Thymus (tissue), 11 donors: ENCODE data around the gene TRIM47. TPM values are rescaled to one million over a fixed set of nuclear protein-coding genes. Genes with fewer than 3 reads are reported as not detected.
"Not testable (repeated sequence)": the region's sequence is repeated elsewhere in the genome, so short reads cannot be mapped to it uniquely, and the experiment has no call there.

Experiments used
- DNase-seq, 9 donors: peaks; one replicate each; pipeline ENCODE4 v3.0.0-alpha.2; 2013; ENCODE audit warnings: low spot score in 9 of 9, low read depth in 6 of 9, missing footprints in 1 of 9
- H3K27ac ChIP-seq, 2 donors: one replicate each; pipeline ENCODE4 v1.5.1; 2013; ENCODE audit warnings: control low read depth in 1 of 2, low read depth in 1 of 2, low read length in 1 of 2, mild to moderate bottlenecking in 1 of 2, moderate library complexity in 1 of 2
- H3K27me3 ChIP-seq, 2 donors: one replicate each; pipeline ENCODE4 v1.5.1; 2013; ENCODE audit warnings: low read length in 1 of 2; ENCODE audit not compliant: control insufficient read depth in 2 of 2, insufficient read depth in 1 of 2
- H3K36me3 ChIP-seq, 2 donors: one replicate each; pipeline ENCODE4 v1.5.1; 2013; ENCODE audit warnings: low read length in 1 of 2, mild to moderate bottlenecking in 1 of 2, moderate library complexity in 1 of 2; ENCODE audit not compliant: control insufficient read depth in 2 of 2, insufficient read depth in 2 of 2
- H3K4me1 ChIP-seq, 2 donors: one replicate each; pipeline ENCODE4 v1.5.1; 2013; ENCODE audit warnings: low read length in 2 of 2; ENCODE audit not compliant: control insufficient read depth in 2 of 2, insufficient read depth in 2 of 2
- H3K4me3 ChIP-seq, 2 donors: one replicate each; pipeline ENCODE4 v1.5.1; 2013; ENCODE audit warnings: low read length in 2 of 2, control low read depth in 1 of 2, mild to moderate bottlenecking in 1 of 2
- H3K9me3 ChIP-seq, 2 donors: one replicate each; pipeline ENCODE4 v1.5.1; 2013; ENCODE audit warnings: low read length in 1 of 2, mild to moderate bottlenecking in 1 of 2; ENCODE audit not compliant: control insufficient read depth in 2 of 2, insufficient read depth in 1 of 2
- WGBS: extraction: QIAGEN DNeasy Blood & Tissue Kit; methylation state at CpG from one replicate; pipeline ENCODE4 v1.1.7; 2013; 5-methylcytosine and 5-hydroxymethylcytosine counted together
- polyA plus RNA-seq: library from polyadenylated mRNA; stranded (reverse); fragments of 200-250 nt; gene quantifications from one replicate; pipeline ENCODE4 v1.2.3, GENCODE V29; 2013
- total RNA-seq: library from RNA; stranded (reverse); fragments of 120-200 nt; gene quantifications from one replicate; pipeline ENCODE4 v1.2.4, GENCODE V29; 2013
- donor health status: healthy.

TRIM47 gene
- total and polyA plus RNA-seq, 2 donors, result 12.6 to 22.8 TPM

DNA sequence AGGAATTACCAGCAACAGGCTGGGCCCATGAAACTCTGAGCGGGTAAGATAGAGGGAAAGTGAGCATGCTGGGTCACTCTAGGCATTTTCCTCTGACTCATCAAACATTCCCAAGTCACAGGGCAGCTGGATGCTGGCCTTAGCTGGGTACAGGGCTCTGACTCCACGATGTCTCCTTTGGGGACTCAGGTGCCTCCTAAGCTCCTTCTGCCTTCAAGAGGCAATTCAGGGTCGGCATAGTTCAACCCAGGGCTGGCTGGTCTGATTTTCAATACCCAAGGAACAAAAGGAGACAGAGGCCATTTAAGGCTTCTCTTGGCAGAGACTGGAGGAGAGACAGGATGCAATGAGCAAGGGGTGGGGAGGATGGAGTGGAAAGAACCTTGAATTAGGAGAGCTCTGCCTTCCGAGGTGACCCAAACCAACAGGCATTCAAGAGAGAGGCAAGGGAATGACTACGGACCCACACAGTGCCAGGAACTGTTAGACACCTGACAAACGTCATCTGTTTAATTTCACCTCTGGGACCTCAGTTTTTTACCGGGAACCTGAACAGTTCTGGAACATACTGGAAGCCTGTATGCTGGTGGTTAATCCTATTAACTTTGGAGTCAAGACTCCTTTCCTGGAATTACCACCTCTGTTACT lies 24.2 kb downstream of the TRIM47 start:
- WGBS, result 68% methylated on average over 7 of the region's 7 CpGs
- H3K36me3 ChIP-seq, result peaks cover 21 to 27% of the 10 kb centered on the region in 2 donors

DNA sequence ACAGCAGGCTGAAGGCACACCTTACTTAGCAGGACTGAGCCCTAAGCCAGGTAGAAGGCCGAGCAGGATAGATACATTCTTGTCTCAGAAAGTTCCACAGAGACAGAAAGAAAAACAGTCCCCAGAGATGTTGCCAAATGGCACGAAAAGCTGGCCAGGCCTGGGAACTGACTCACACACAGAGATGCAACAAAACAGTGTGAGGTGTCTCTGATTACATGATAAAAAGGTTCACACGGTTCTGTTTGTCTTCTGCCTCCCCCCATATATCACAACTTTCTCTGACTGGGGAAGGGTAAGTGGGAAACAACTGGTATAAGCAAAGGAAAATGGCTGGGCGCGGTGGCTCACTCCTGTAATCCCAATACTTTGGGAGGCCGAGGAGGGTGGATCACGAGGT lies 24.9 kb downstream of the TRIM47 start:
- Histone ChIP-seq H3K27ac (no peak overlapping the region), H3K36me3 (peaks cover 27 to 35% of the 10 kb centered on the region in 2 donors), H3K9me3 (peaks cover 0 to 10% of the 10 kb centered on the region in 2 donors), H3K4me3 (no peak overlapping the region), H3K27me3 (no peaks in the 10 kb centered on the region), H3K4me1 (peaks cover 15 to 28% of the 10 kb centered on the region in 2 donors)
- no peak for DNase-seq
- WGBS, result 93% methylated on average over 7 of the region's 7 CpGs

More for the DNA sequence above, 24.2 kb downstream of the TRIM47 start:
- Histone ChIP-seq H3K4me3 (peak overlapping the region; percentile 69 to 91), H3K9me3 (peaks cover 0 to 4% of the 10 kb centered on the region in 2 donors), H3K4me1 (peaks cover 15 to 29% of the 10 kb centered on the region in 2 donors), H3K27ac (peak overlapping the region; percentile 66 to 82), H3K27me3 (no peaks in the 10 kb centered on the region)
- no peak for DNase-seq

DNA sequence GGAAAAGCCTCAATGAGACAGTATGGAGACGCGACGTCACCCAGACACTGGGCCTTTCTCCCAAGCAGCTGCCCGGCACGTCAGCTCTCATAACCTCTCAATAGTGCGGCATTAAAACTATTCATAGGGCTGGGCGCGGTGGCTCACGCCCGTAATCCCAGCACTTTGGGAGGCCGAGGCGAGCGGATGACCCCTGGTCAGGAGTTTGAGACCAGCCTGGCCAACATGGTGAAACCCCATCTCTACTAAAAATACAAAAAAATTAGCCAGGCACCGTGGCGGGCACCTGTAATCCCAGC lies 26.7 kb downstream of the TRIM47 start:
- 98% methylated on average over 15 of the region's 15 CpGs for WGBS
- H3K27ac ChIP-seq, H3K27me3 ChIP-seq, DNase-seq, H3K4me3 ChIP-seq: not testable (repeated sequence)
- Histone ChIP-seq H3K9me3 (peaks cover 0 to 10% of the 10 kb centered on the region in 2 donors), H3K4me1 (peaks cover 15 to 30% of the 10 kb centered on the region in 2 donors), H3K36me3 (peaks cover 45 to 53% of the 10 kb centered on the region in 2 donors)

DNA sequence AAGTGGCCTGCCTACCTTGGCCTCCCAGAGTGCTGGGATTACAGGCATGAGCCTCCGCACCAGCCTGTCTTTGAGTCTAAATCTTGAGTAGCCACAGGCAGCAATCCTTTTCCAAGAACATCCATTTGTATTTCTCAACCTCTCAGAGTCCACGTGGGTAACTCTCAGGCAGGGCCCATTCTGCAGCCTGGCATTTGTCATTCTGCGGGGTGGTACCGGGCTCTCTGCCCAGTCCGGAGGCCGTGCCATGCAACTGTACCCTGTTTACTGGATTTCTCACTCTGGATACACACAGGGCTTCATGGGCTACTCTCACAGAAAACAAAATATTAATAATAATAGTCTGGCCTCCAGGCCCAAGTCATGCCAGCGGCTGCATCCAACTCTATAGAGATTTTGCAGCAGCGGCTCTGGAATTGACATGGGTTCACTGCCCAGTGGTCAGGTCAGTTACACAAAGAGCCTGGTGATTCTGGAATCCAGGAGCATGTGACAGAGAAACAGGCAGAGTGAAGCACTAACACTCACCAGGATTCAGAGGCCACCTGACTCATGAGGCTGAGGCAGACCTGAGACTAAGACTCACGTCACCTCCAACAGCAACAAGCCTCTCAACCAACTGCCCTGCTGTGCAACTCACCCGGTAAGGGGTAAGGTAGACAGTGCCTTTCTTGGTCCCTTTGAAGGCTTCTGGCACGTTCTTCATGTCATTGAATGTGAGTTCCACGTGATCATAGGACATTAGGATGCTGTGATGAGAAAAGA lies 27.3 kb downstream of the TRIM47 start:
- WGBS, result 98% methylated on average over 12 of the region's 12 CpGs
- peaks cover 0 to 8% of the 10 kb centered on the region in 2 donors for H3K9me3 ChIP-seq
- no peaks in the 10 kb centered on the region for H3K27me3 ChIP-seq
- no peak for DNase-seq
- peaks cover 50 to 57% of the 10 kb centered on the region in 2 donors for H3K36me3 ChIP-seq
- no peak overlapping the region for H3K4me3 ChIP-seq
- no peak overlapping the region for H3K27ac ChIP-seq
- peaks cover 11 to 27% of the 10 kb centered on the region in 2 donors for H3K4me1 ChIP-seq

DNA sequence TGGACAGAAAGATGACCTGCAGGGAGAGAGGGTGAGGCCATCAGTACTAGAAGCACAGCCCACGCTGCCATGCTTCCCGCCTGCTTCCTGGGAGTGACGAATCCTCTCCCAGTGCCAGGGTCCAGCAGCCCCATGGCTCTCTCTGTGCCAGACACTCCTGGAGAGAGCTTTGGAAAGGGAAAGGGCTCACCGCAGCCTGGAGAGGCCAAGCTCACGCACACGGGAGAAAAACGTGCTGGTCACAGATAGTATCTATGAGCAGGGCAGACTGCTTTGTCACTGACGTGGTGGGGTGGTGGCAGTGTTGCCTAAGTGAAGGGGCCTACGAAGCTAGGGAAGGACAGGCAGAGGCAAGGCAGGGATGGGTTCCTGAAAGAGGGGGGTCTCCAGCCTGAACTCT lies 28.7 kb downstream of the TRIM47 start:
- H3K27ac ChIP-seq, result no peak overlapping the region
- no peaks in the 10 kb centered on the region for H3K27me3 ChIP-seq
- peaks cover 14 to 38% of the 10 kb centered on the region in 2 donors for H3K4me1 ChIP-seq
- no peak overlapping the region for H3K4me3 ChIP-seq
- peaks cover 0 to 6% of the 10 kb centered on the region in 2 donors for H3K9me3 ChIP-seq
- WGBS, result 96% methylated on average over 9 of the region's 9 CpGs
- peaks cover 55 to 61% of the 10 kb centered on the region in 2 donors for H3K36me3 ChIP-seq
- DNase-seq, result no peak

DNA sequence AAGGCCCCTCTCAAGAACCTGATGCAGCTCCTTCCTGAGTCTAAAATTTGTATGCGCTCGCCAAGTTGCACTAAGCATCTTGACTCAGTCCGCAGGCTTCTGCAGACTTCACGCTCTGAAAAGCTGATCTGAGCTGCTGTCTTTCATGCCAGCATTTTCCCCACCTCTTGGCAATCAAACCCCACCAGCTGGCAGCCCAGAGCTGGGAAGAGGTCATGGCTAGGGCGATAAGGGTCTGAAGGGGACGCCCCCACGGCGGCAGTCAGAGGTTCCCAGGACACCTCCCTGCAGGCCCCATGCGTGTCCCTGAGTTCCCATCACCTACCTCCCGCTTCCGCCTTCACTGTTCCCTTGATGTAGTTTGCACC lies 29.1 kb downstream of the TRIM47 start:
- Histone ChIP-seq H3K36me3 (peaks cover 55 to 61% of the 10 kb centered on the region in 2 donors), H3K27ac (no peak overlapping the region), H3K27me3 (no peaks in the 10 kb centered on the region), H3K9me3 (peaks cover 0 to 6% of the 10 kb centered on the region in 2 donors), H3K4me1 (peaks cover 9 to 38% of the 10 kb centered on the region in 2 donors), H3K4me3 (no peak overlapping the region)
- no peak for DNase-seq
- 95% methylated on average over 11 of the region's 11 CpGs for WGBS

- peak overlapping the region in 1 of 2 donors; percentile 68 for H3K27ac ChIP-seq
- peaks cover 55 to 61% of the 10 kb centered on the region in 2 donors for H3K36me3 ChIP-seq
- H3K9me3 ChIP-seq, result peaks cover 0 to 6% of the 10 kb centered on the region in 2 donors
- no peak overlapping the region for H3K4me3 ChIP-seq
- H3K4me1 ChIP-seq, result peaks cover 6 to 40% of the 10 kb centered on the region in 2 donors
- WGBS, result 65% methylated on average over 16 of the region's 16 CpGs
- DNase-seq, result peak in 4 of 9 donors; percentile 50 to 82 (median 69)
- H3K27me3 ChIP-seq, result no peaks in the 10 kb centered on the region
Measured at GRCh38 chr17:75848523-75849278, 29.7 kb downstream of the TRIM47 start.

DNA sequence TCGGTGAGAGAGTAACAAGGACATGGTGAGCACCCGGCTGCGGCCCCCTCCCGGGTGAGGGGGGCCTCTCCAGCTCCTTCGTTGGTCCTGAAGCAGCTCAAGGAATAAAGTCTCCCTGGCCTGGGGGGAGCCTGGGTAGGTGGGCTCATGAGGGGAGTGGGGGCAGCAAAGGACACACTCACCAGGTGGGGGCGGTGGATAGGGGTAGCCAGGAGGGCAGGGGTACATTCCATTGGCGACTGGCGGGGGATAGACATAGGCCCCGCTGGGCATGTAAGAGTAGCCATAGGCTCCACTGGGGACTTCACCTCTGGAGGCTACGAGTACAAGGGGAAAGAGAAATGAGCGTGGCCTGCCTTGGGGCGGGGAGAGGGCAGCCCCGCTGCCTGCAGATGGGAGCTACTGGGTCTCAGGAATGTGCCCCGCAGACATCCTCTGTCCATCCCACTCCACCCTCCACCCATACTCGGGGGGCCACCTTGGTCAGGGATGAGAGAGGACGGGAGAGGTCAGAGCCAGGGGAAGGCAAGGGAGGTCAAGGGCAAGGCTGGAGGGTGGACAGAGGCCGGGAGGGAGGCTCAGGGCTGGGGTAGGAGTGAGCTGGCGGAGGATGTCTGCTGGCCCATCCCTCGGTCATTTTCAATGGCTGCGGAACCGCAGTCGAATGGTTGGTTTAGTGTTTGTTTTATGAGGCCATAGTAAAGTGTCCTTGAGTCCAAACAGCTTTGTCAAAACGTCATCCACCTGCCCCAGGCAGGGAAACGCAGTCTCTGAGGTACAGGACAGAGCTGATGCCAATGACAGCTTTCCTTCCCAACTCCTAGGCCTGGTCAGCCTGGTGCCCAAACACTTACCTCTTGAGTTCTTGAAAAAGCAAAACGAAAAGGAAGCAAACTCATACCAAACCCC lies 30.5 kb downstream of the TRIM47 start:
- DNase-seq, result no peak
- Histone ChIP-seq H3K4me3 (no peak overlapping the region), H3K4me1 (peaks cover 5 to 46% of the 10 kb centered on the region in 2 donors), H3K27ac (peak overlapping the region in 1 of 2 donors; percentile 37), H3K9me3 (peaks cover 0 to 6% of the 10 kb centered on the region in 2 donors), H3K27me3 (no peaks in the 10 kb centered on the region), H3K36me3 (peaks cover 55 to 59% of the 10 kb centered on the region in 2 donors)
- 96% methylated on average over 25 of the region's 25 CpGs for WGBS
